HG02884 (cell line): ENCODE data around the gene CHMP2A.
A peak's percentile ranks its signal among the peaks of the same experiment; 100 is the strongest.
"Not testable (repeated sequence)": the region's sequence is repeated elsewhere in the genome, so short reads cannot be mapped to it uniquely, and the experiment has no call there.

Source experiments
- ATAC-seq: cut with Tn5 transposase; IDR thresholded peaks from one replicate; pipeline ENCODE4 v1.9.1; 2021; ENCODE audit warnings: mild to moderate bottlenecking, moderate library complexity; ENCODE audit not compliant: unreplicated experiment

CHMP2A gene

GRCh38 chr19:58513694-58514563, 41.0 kb downstream of the CHMP2A start:
- ATAC-seq = peak; percentile 77

- ATAC-seq = no peak
Observed at GRCh38 chr19:58513213-58513693, 41.7 kb downstream of the CHMP2A start.

GRCh38 chr19:58511353-58512208, 43.3 kb downstream of the CHMP2A start, which contains the start of gene SLC27A5:
TSS of gene SLC27A5 (minus strand) at chr19:58511992. CDS start at chr19:58511955, 37 bp downstream.
- no peak for ATAC-seq

GRCh38 chr19:58510084-58510862, 44.6 kb downstream of the CHMP2A start:
- ATAC-seq = no peak

- no peak for ATAC-seq
Observed at GRCh38 chr19:58509731-58510083, 45.2 kb downstream of the CHMP2A start.

- ATAC-seq = not testable (repeated sequence)
Observed at GRCh38 chr19:58507602-58508223, 47.2 kb downstream of the CHMP2A start.
